Transverse colon (tissue), 4 donors: Measurements from ENCODE around the gene CRACDL.

Source experiments
- EP300 ChIP-seq: sonication (generic); formaldehyde crosslinking; IDR thresholded peaks from one replicate; pipeline ENCODE4 v1.6.1; 2017; ENCODE audit warnings: antibody characterized with exemption, low read depth
- POLR2A ChIP-seq: fragments of 450-650 bp; IDR thresholded peaks from one replicate; pipeline ENCODE4 v1.6.1; 2016; ENCODE audit warnings: antibody characterized with exemption, mild to moderate bottlenecking, moderate library complexity
- POLR2AphosphoS5 ChIP-seq, 3 donors: sonication (generic); formaldehyde crosslinking; IDR thresholded peaks; one replicate each; pipeline ENCODE4 v1.6.1; 2016; ENCODE audit warnings: antibody characterized with exemption in 3 of 3
- TF ChIP-seq, protein P1 (sequence below), 5 experiments: fragments of 200-600 bp in 3 of 5; fragments of 450-650 bp in 2 of 5; sonication (generic) in 3 of 5; IDR thresholded peaks; 1 replicate in 2 of 5; 2 replicates in 3 of 5; pipeline ENCODE4 v1.5.1; 2016 to 2017; ENCODE audit warnings: antibody characterized with exemption in 5 of 5, inconsistent platforms in 3 of 5, mild to moderate bottlenecking in 2 of 5, moderate library complexity in 1 of 5

DNA sequence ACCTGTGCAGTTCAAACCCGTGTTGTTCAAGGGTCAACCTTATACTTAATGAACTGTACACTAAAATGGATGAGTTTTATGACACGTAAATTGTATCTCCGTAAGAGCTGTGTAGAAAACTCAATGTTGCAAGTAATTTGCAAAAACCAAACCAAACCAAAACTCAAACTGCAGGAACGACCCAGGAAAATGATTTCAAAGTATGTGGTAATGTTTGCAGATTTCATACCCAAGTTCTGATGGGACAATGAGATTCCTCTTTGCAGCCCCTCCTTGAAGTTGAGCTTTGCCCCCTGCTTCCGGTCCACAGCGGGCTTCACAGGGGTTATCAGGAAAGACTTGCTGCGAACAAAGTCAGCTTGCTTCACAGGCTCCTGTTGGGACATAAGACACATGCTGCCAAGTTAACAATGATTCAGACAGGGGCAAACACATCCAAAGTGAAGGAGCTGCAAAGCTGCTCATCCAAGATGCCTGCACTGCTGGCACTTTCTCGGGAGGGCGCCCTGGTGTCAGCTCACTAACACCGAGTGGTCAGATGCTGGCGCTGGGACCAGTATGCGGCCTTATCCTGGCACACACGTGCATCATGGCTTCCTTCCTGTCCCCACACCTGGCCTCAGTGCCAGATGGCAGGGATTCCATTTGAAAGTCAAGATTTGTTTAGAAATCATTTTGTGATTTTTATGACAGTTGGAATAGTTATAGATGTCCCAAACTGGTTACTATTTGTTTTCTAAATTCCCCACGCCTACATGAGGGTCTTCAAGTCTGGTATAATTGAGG, 139.9 kb downstream of the CRACDL start:
- TF ChIP-seq, protein P1, sequence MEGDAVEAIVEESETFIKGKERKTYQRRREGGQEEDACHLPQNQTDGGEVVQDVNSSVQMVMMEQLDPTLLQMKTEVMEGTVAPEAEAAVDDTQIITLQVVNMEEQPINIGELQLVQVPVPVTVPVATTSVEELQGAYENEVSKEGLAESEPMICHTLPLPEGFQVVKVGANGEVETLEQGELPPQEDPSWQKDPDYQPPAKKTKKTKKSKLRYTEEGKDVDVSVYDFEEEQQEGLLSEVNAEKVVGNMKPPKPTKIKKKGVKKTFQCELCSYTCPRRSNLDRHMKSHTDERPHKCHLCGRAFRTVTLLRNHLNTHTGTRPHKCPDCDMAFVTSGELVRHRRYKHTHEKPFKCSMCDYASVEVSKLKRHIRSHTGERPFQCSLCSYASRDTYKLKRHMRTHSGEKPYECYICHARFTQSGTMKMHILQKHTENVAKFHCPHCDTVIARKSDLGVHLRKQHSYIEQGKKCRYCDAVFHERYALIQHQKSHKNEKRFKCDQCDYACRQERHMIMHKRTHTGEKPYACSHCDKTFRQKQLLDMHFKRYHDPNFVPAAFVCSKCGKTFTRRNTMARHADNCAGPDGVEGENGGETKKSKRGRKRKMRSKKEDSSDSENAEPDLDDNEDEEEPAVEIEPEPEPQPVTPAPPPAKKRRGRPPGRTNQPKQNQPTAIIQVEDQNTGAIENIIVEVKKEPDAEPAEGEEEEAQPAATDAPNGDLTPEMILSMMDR (IDR thresholded peaks at IDR 0.05): no peak
- TF ChIP-seq POLR2A: no peak
- no peak for TF ChIP-seq POLR2AphosphoS5 (IDR thresholded peaks at IDR 0.05)
- no peak for TF ChIP-seq EP300
